DMS114 treated with DMSO at 0.1 percent for 48 hours (cell line): Measurements from ENCODE around the gene ACAT2.
A peak's percentile ranks its signal among the peaks of the same experiment; 100 is the strongest.
"Not testable (repeated sequence)": the region's sequence is repeated elsewhere in the genome, so short reads cannot be mapped to it uniquely, and the experiment has no call there.

Source experiments
- DNase-seq: peaks from one replicate; lab custom pipeline; 2025; ENCODE audit not compliant: unreplicated experiment; lab: John Stamatoyannopoulos, UW

The ACAT2 gene

GRCh38 chr6:159762681-159763293, 942 bp downstream of the ACAT2 start:
- DNase-seq: no peak

- no peak for DNase-seq
Measured at GRCh38 chr6:159766906-159767305, 5.1 kb downstream of the ACAT2 start.

GRCh38 chr6:159769470-159769869, 7.6 kb downstream of the ACAT2 start:
- no peak for DNase-seq

GRCh38 chr6:159772196-159772595, 10.4 kb downstream of the ACAT2 start:
- no peak for DNase-seq

GRCh38 chr6:159777240-159777904, 15.5 kb downstream of the ACAT2 start:
- DNase-seq: no peak

GRCh38 chr6:159778131-159778530, 16.3 kb downstream of the ACAT2 start:
- DNase-seq: no peak

GRCh38 chr6:159778542-159779103, 16.8 kb downstream of the ACAT2 start:
- DNase-seq: no peak

GRCh38 chr6:159788276-159788675, 26.4 kb downstream of the ACAT2 start:
- no peak for DNase-seq

GRCh38 chr6:159788753-159789376, 27.0 kb downstream of the ACAT2 start:
- no peak for DNase-seq

- peak; percentile 94 for DNase-seq
Measured at GRCh38 chr6:159789377-159790148, 27.7 kb downstream of the ACAT2 start, which contains the start of gene TCP1. Gene TCP1, minus strand, starts transcription at chr6:159789602. Its CDS starts 134 bp downstream, at chr6:159789468.

GRCh38 chr6:159790149-159790955, 28.5 kb downstream of the ACAT2 start, which contains the start of gene MRPL18:
Gene MRPL18, plus strand, starts transcription at chr6:159790467. Its CDS starts 121 bp downstream, at chr6:159790588.
- DNase-seq: peak; percentile 76

GRCh38 chr6:159790956-159791598, 29.2 kb downstream of the ACAT2 start:
- no peak for DNase-seq

- DNase-seq: not testable (repeated sequence)
Measured at GRCh38 chr6:159794976-159795375, 33.1 kb downstream of the ACAT2 start.

GRCh38 chr6:159797554-159797953, 35.7 kb downstream of the ACAT2 start:
- DNase-seq: no peak

- DNase-seq: no peak
Measured at GRCh38 chr6:159800141-159800865, 38.5 kb downstream of the ACAT2 start, which contains the start of gene PNLDC1. Gene PNLDC1, plus strand, starts transcription at chr6:159800276. Its CDS starts 32 bp downstream, at chr6:159800308.

- no peak for DNase-seq
Measured at GRCh38 chr6:159801935-159802334, 40.1 kb downstream of the ACAT2 start.

GRCh38 chr6:159804504-159804903, 42.7 kb downstream of the ACAT2 start:
- DNase-seq: no peak

GRCh38 chr6:159805440-159806020, 43.7 kb downstream of the ACAT2 start:
- DNase-seq: no peak
